HepG2 (cell line): Measurements from ENCODE around the gene WFDC10B.

Experiments
- BRCA1 ChIP-seq: sonication (generic); formaldehyde crosslinking; IDR thresholded peaks from 2 replicates; pipeline ENCODE4 v1.4.0; 2020; ENCODE audit warnings: missing genetic modification reagents
- TP53 ChIP-seq: sonication (generic); formaldehyde crosslinking; conservative IDR thresholded peaks from 2 replicates; pipeline ENCODE4 v1.4.0; 2020; ENCODE audit warnings: missing genetic modification reagents

GRCh38 chr20:45647441-45648050 is 57.3 kb downstream of the WFDC10B start:
- TF ChIP-seq BRCA1 (no peak), TP53 (CRISPR knock-in tag) (no peak)
